Jurkat, Clone E6-1 (cell line): ENCODE data around the gene TC2N.
"Not testable (repeated sequence)": the region's sequence is repeated elsewhere in the genome, so short reads cannot be mapped to it uniquely, and the experiment has no call there.

Source experiments
- DNase-seq: peaks from one replicate; pipeline ENCODE4 v3.0.0-alpha.2; 2011; ENCODE audit warnings: low read depth, low spot score
- H3K4me3 ChIP-seq: 2 replicates; pipeline ENCODE4 v1.5.1; 2011; ENCODE audit warnings: mild to moderate bottlenecking, low read length, control low read depth, moderate library complexity

Gene TC2N

DNA sequence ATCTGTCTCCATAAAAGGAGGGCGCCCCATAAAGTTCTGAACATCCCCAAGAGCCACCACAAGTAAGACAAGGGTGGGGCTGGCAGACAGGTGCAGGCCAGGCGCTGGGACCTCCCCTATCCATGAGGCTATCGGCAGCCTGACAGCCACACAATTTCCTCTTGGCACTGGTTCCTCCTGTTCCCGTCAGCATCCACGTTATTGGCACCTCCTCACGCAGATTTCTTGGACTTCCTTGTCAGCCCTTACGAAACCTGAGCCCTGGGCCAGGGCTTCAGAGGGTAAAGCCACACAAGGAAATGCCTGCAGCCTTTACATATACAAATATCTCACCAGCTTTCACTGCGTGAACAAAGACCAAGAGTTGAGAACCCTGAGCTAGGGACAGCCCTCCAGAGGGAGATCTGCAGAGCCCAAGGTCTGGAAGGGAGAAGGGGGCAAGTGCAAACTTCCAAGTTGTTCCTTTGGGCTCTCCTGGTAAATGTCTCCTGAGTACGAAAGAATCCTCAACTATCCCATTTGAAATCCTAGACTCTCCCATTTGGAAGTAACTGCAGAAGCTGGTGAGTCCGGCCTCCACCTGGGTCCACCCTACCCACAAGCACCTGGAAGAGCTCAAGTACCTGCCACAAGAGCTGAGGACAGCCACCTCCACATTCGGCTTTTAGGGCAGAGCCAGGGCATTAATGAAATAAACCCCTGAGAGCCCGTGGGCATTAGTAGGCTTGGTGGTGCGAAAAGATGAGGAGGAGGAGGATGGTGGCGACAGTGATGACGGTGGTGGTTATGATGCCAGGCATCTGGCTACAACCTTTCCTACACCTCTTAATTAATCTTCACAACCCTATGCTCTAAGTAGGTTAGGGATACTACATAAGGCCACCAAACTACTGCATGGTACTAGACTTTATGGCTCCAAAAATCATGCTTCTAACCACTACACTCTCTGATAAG, 5.5 kb upstream of the TC2N start:
- H3K4me3 ChIP-seq, result peak overlapping the region; percentile 43

DNA sequence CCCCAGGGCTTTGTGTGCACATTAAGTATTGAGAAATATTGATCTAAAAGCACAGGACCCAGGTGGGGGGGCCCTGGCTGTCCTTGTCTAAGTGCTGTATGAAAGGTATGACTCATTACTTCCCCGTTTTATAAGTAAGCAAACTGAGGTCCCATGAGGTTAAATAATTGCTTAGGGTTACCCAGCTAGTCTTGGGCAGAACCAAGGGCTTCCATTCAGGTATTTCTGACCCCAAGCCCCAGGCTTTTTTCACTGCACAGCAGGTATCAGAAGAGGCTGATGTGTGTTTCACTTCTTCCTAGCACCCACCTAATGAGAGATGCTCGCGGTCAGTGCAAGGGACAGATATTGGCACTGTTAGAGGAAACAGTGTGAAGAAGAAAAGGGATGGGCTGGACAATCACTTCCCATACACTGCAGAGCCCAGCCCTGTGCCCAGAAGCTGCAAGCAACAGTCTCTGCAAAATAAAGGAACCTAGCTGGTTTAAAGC, 4.7 kb upstream of the TC2N start:
- H3K4me3 ChIP-seq, result peak overlapping the region; percentile 43
- no peak for DNase-seq

More for the DNA sequence above, 5.5 kb upstream of the TC2N start:
- DNase-seq, result no peak

- H3K4me3 ChIP-seq, DNase-seq: not testable (repeated sequence)
Observed at GRCh38 chr14:91871401-91871800, 4.1 kb upstream of the TC2N start.

DNA sequence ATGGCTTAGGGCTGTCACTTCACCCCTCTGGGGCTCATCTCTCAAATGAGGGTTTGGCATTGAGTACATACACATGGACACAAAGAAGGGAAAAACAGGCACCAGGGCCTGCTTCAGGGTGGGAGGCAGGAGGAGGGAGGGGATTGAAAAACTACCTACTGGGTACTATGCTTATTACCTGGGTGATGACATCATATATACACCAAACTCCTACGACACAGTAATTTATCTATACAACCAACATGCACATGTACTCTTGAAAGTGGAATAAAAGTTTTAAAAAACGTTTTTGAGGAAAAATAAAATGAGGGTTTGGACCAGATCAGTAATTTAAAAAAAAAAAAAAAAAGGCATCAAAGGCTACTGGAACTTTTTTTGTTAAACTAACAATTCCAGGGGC, 3.6 kb upstream of the TC2N start:
- no peak for DNase-seq
- no peak overlapping the region for H3K4me3 ChIP-seq

DNA sequence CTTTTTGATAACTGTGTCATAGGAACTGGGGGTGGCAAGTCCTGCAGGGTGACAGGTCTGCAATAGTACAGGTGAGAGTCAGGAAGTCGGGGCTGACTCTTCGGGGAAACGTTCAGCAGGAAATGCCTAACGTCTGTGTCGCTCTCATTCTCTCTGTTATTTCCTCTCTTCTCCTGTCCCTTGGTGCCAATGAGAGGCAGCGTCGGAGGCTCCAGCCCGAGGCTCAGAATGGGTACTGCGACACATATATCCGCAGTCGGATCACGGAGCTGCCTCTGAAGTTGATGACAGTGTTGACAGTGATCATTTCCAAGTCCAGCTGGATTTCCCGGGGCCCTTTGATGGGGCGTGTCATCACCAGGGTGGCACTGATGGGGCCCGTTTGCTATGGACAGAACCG, 2.7 kb upstream of the TC2N start:
- peak; percentile 84 for DNase-seq

GRCh38 chr14:91869556-91869955, 2.2 kb upstream of the TC2N start:
- no peak for DNase-seq
- H3K4me3 ChIP-seq, result peak overlapping the region; percentile 26

More for the DNA sequence above, 2.7 kb upstream of the TC2N start:
- peak overlapping the region; percentile 26 for H3K4me3 ChIP-seq

GRCh38 chr14:91866511-91867295, 633 bp downstream of the TC2N start:
- no peak for DNase-seq
- no peak overlapping the region for H3K4me3 ChIP-seq

- DNase-seq, result no peak
- no peak overlapping the region for H3K4me3 ChIP-seq
Observed at GRCh38 chr14:91866061-91866460, 1.3 kb downstream of the TC2N start.

GRCh38 chr14:91862417-91862816, 4.9 kb downstream of the TC2N start:
- no peak for DNase-seq
- no peak overlapping the region for H3K4me3 ChIP-seq

DNA sequence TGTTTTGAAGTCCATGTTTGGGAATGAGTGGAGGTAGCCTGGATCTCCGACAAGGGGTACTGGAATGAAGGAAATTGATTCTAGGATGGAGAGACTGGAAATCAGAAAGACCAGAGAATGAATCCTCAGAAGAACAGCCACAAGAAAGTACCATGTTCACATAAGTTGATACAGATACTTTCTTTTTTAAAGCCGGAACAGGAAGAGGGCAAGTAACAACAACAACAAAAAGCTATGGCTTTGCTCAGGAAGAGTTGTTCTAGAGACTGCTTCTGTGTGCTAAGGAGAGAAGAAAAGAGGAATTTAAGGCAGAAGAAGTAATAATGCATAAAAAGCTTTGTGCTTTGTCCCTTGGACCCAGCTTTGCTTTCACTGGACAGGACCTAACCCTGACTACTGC, 6.2 kb downstream of the TC2N start:
- DNase-seq, result no peak
- no peak overlapping the region for H3K4me3 ChIP-seq

DNA sequence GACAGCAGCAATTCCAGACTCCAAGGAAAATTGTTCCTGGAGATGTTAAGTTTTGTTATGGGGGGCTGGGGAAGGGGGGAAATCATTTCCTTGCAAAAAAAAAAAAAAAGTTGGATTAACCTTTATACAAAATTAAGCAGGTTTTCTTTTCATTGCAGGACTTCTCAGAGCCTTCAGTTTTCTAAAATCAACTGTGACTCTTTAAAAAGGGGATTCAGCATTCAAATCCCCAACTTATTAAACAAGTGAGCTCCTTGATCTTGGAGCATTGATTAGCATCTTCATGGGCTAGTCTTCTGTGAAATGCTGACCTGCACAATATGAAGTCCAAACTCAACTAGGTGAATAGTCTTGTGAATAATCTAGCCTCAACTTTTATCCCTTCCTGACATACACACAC, 7.1 kb downstream of the TC2N start:
- no peak for DNase-seq
- no peak overlapping the region for H3K4me3 ChIP-seq

DNA sequence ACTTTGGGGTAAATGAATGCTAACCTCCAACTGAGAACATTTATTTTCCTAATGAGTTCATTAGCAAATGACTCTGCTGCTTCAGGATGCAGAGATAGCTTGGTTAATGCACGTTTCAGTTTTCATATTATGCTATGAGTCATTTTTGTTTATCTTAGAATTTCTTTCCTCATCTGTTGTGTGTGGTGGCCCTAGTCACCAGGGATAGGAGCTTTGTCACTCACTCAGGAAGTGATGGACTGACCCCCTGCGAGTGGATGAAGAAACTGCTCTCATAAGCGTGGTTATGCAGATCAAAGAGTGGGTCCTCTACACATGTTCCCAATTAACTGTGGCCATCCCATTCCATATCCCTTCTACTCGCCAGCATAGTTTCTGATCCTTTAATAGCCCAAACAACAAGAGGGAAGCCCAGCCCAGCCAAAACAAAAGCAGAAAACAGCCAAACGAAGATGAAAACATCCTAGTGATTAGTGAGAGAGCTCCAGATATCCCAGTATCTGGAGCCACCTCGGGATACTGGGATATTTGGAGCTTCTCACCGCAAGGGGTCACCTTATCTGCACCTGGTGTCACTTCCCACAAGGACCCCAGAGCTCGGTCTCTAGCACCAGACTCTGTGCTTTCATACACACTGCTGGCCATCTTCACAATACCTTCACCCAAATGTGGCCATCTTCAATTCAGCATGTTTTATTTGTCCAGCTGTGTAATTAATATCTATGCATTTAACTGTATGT, 8.6 kb downstream of the TC2N start:
- DNase-seq, result no peak
- H3K4me3 ChIP-seq, result no peak overlapping the region

- DNase-seq, result no peak
- H3K4me3 ChIP-seq, result no peak overlapping the region
Observed at GRCh38 chr14:91857614-91858013, 9.7 kb downstream of the TC2N start.

GRCh38 chr14:91854327-91854934, 12.9 kb downstream of the TC2N start:
- no peak for DNase-seq
- no peak overlapping the region for H3K4me3 ChIP-seq

- H3K4me3 ChIP-seq, result no peak overlapping the region
- DNase-seq, result no peak
Observed at GRCh38 chr14:91851563-91851962, 15.8 kb downstream of the TC2N start.

DNA sequence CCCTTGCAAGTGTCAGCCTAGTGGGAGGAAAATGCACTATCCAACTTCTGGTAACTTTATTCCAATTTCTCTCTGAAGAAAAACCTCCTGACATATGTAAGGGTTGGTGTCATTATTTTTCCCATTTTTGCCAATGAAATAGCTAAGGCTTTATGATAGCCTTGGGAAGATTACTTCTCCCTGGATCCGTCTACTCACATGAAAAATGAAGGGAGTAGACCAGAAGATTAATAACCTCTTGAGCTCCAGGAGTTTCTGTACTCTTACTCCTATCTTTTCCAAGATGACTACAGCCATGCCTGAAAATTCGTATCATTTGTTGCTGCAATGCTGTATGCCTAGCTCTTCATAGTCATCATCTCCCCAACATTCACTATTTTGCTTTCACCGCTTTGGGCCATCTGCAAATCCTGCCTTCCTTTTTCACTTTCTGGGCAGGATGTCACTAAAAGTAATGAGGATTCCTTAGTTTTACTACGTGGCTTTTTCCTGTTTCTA, 18.8 kb downstream of the TC2N start:
- H3K4me3 ChIP-seq, result no peak overlapping the region
- no peak for DNase-seq

- no peak overlapping the region for H3K4me3 ChIP-seq
- no peak for DNase-seq
Observed at GRCh38 chr14:91847693-91848092, 19.6 kb downstream of the TC2N start.

DNA sequence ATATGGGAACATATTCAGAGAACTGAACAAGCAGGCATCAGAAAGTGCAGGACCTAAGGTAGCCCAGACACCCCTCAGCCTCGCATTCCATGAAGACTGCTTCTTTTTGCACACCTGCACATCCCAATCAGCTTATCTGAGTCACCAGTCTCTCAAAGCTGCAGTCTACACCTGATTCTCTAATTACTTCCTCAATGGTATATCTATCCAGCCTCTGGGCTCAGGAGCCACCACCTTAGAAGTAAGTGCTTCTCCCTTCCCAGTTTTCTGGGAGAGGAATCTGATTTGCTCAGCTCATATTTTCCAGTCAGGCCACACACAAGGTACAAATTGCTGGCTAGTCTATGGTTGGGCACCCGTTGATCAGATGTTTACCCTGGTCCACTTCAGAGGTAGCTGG, 21.7 kb downstream of the TC2N start:
- H3K4me3 ChIP-seq, result no peak overlapping the region
- no peak for DNase-seq

- DNase-seq, H3K4me3 ChIP-seq: not testable (repeated sequence)
Observed at GRCh38 chr14:91845056-91845455, 22.3 kb downstream of the TC2N start.
